Stimulated activated naive CD8-positive, alpha-beta T cell treated with anti-CD3 and anti-CD28 coated beads, Interleukin-15, amount 100 ng/mL, for 72 hours (primary cell): ENCODE measurements around the gene DAND5.
A peak's percentile ranks its signal among the peaks of the same experiment; 100 is the strongest.
"Not testable (repeated sequence)": the region's sequence is repeated elsewhere in the genome, so short reads cannot be mapped to it uniquely, and the experiment has no call there.

Experiments used
- ATAC-seq: fragments of 150-1000 bp; cut with Tn5 transposase; 2 replicates; pipeline ENCODE4 v1.10.0; 2021; ENCODE audit warnings: mild to moderate bottlenecking, moderate library complexity
- DNase-seq, 2 donors: peaks; one replicate each; pipeline ENCODE4 v3.0.0; 2021 to 2022
- H3K27ac Mint-ChIP-seq, 2 donors: one replicate each; pipeline ENCODE4 v1.8.0; 2022; ENCODE audit warnings: mild to moderate bottlenecking in 2 of 2, mixed read lengths in 2 of 2, moderate library complexity in 2 of 2
- H3K27me3 Mint-ChIP-seq: one replicate; pipeline ENCODE4 v1.8.0; 2022; ENCODE audit warnings: mixed read lengths
- H3K4me1 Mint-ChIP-seq: one replicate; pipeline ENCODE4 v1.8.0; 2022; ENCODE audit warnings: mild to moderate bottlenecking, mixed read lengths
- H3K4me3 Mint-ChIP-seq, 2 donors: one replicate each; pipeline ENCODE4 v1.8.0; 2022; ENCODE audit warnings: mild to moderate bottlenecking in 2 of 2, mixed read lengths in 2 of 2, moderate library complexity in 1 of 2
- H3K9me3 Mint-ChIP-seq, 2 donors: one replicate each; pipeline ENCODE4 v1.8.0; 2022; ENCODE audit warnings: mixed read lengths in 2 of 2

DAND5 gene

GRCh38 chr19:12939975-12940423 is 29.4 kb upstream of the DAND5 start:
- DNase-seq (no peak), ATAC-seq (no peak)
- H3K9me3 Mint-ChIP-seq: no peaks in the 10 kb centered on the region
- no peaks in the 10 kb centered on the region for H3K27me3 Mint-ChIP-seq
- H3K4me3 Mint-ChIP-seq: peak overlapping the region; percentile 99
- H3K27ac Mint-ChIP-seq: peak overlapping the region; percentile 87 to 98
- H3K4me1 Mint-ChIP-seq: peaks cover 81% of the 10 kb centered on the region

- H3K4me3 Mint-ChIP-seq: peak overlapping the region; percentile 70 to 99
- DNase-seq: no peak
- ATAC-seq: no peak
- H3K9me3 Mint-ChIP-seq: no peaks in the 10 kb centered on the region
- H3K4me1 Mint-ChIP-seq: peaks cover 90% of the 10 kb centered on the region
- H3K27ac Mint-ChIP-seq: peak overlapping the region; percentile 40 to 93
- no peaks in the 10 kb centered on the region for H3K27me3 Mint-ChIP-seq
Observed at GRCh38 chr19:12940897-12941296, 28.5 kb upstream of the DAND5 start.

- Mint-ChIP-seq H3K27me3 (no peaks in the 10 kb centered on the region), H3K4me3 (peak overlapping the region; percentile 15 to 17), H3K4me1 (peaks cover 92% of the 10 kb centered on the region), H3K9me3 (no peaks in the 10 kb centered on the region), H3K27ac (peak overlapping the region in 1 of 2 donors; percentile 86)
- ATAC-seq (no peak), DNase-seq (no peak)
Observed at GRCh38 chr19:12943437-12944044, 25.8 kb upstream of the DAND5 start.

- peak overlapping the region; percentile 45 to 96 for H3K4me3 Mint-ChIP-seq
- peaks cover 92% of the 10 kb centered on the region for H3K4me1 Mint-ChIP-seq
- no peaks in the 10 kb centered on the region for H3K9me3 Mint-ChIP-seq
- H3K27me3 Mint-ChIP-seq: no peaks in the 10 kb centered on the region
- no peak for ATAC-seq
- peak overlapping the region; percentile 44 to 69 for H3K27ac Mint-ChIP-seq
- DNase-seq: no peak
Observed at GRCh38 chr19:12944104-12944674, 25.2 kb upstream of the DAND5 start.

- Mint-ChIP-seq H3K9me3 (no peaks in the 10 kb centered on the region), H3K4me1 (peaks cover 92% of the 10 kb centered on the region), H3K4me3 (peak within 1 kb of the TSS; percentile 96 to 99), H3K27ac (peak within 1 kb of the TSS; percentile 98 to 99), H3K27me3 (no peaks in the 10 kb centered on the region)
- DNase-seq (peak; percentile 98), ATAC-seq (peak; percentile 86)
Observed at GRCh38 chr19:12945479-12946091, 23.8 kb upstream of the DAND5 start, which contains the start of gene RAD23A. TSS of gene RAD23A (plus strand) at chr19:12945862. CDS start at chr19:12945949, 87 bp downstream.

GRCh38 chr19:12946092-12946721 is 23.2 kb upstream of the DAND5 start:
- Mint-ChIP-seq H3K4me3 (peak overlapping the region; percentile 96 to 99), H3K4me1 (peaks cover 88% of the 10 kb centered on the region), H3K27ac (peak overlapping the region; percentile 94 to 99), H3K27me3 (no peaks in the 10 kb centered on the region), H3K9me3 (no peaks in the 10 kb centered on the region)
- ATAC-seq (peak; percentile 71), DNase-seq (peak in 1 of 2 donors; percentile 52)

- H3K27ac Mint-ChIP-seq: peak overlapping the region; percentile 94 to 99
- H3K27me3 Mint-ChIP-seq: no peaks in the 10 kb centered on the region
- H3K9me3 Mint-ChIP-seq: no peaks in the 10 kb centered on the region
- ATAC-seq (no peak), DNase-seq (no peak)
- H3K4me3 Mint-ChIP-seq: peak overlapping the region; percentile 96 to 99
- peaks cover 87% of the 10 kb centered on the region for H3K4me1 Mint-ChIP-seq
Observed at GRCh38 chr19:12946731-12947496, 22.5 kb upstream of the DAND5 start.

- ATAC-seq (no peak), DNase-seq (no peak)
Observed at GRCh38 chr19:12947702-12948611, 21.4 kb upstream of the DAND5 start.

GRCh38 chr19:12948612-12949362 is 20.6 kb upstream of the DAND5 start:
- DNase-seq (no peak), ATAC-seq (no peak)
- H3K4me3 Mint-ChIP-seq: peak overlapping the region; percentile 15 to 24
- no peaks in the 10 kb centered on the region for H3K9me3 Mint-ChIP-seq
- H3K27me3 Mint-ChIP-seq: no peaks in the 10 kb centered on the region
- peak overlapping the region in 1 of 2 donors; percentile 63 for H3K27ac Mint-ChIP-seq
- peaks cover 87% of the 10 kb centered on the region for H3K4me1 Mint-ChIP-seq

More at GRCh38 chr19:12947702-12948611, 21.4 kb upstream of the DAND5 start:
- peak overlapping the region; percentile 9 to 63 for H3K27ac Mint-ChIP-seq
- no peaks in the 10 kb centered on the region for H3K9me3 Mint-ChIP-seq
- H3K4me1 Mint-ChIP-seq: peaks cover 87% of the 10 kb centered on the region
- peak overlapping the region in 1 of 2 donors; percentile 15 for H3K4me3 Mint-ChIP-seq
- no peaks in the 10 kb centered on the region for H3K27me3 Mint-ChIP-seq

- no peak for DNase-seq
- no peaks in the 10 kb centered on the region for H3K9me3 Mint-ChIP-seq
- H3K4me3 Mint-ChIP-seq: no peak overlapping the region
- no peak overlapping the region for H3K27ac Mint-ChIP-seq
- H3K4me1 Mint-ChIP-seq: peaks cover 87% of the 10 kb centered on the region
- no peak for ATAC-seq
- no peaks in the 10 kb centered on the region for H3K27me3 Mint-ChIP-seq
Observed at GRCh38 chr19:12949363-12950283, 19.8 kb upstream of the DAND5 start.

GRCh38 chr19:12952050-12952449 is 17.3 kb upstream of the DAND5 start:
- not testable (repeated sequence) for H3K4me3 Mint-ChIP-seq, ATAC-seq, DNase-seq, H3K9me3 Mint-ChIP-seq, H3K27me3 Mint-ChIP-seq
- peak overlapping the region; percentile 59 to 63 for H3K27ac Mint-ChIP-seq
- H3K4me1 Mint-ChIP-seq: peaks cover 85% of the 10 kb centered on the region

GRCh38 chr19:12952488-12953137 is 16.8 kb upstream of the DAND5 start:
- no peak for DNase-seq
- Mint-ChIP-seq H3K9me3 (no peaks in the 10 kb centered on the region), H3K27me3 (no peaks in the 10 kb centered on the region), H3K4me1 (peaks cover 80% of the 10 kb centered on the region), H3K27ac (peak overlapping the region in 1 of 2 donors; percentile 20), H3K4me3 (no peak overlapping the region)
- ATAC-seq: no peak
